Cardiac fibroblast (primary cell): ENCODE data around the gene PPP1R9A.
A peak's percentile ranks its signal among the peaks of the same experiment; 100 is the strongest.

ENCODE experiments used
- DNase-seq, 2 donors: peaks; one replicate each; pipeline versions ENCODE4 v3.0.0 to v3.0.0-alpha.2; 2010; ENCODE audit warnings: low read depth in 2 of 2
- H3K4me3 ChIP-seq, 2 donors: replicated peaks in 1 of 2; 1 replicate in 1 of 2; 2 replicates in 1 of 2; pipeline ENCODE4 v1.5.1; 2011; ENCODE audit warnings: low read depth in 2 of 2, low read length in 2 of 2, mild to moderate bottlenecking in 2 of 2, moderate library complexity in 1 of 2
- CTCF ChIP-seq: IDR thresholded peaks from one replicate; pipeline ENCODE4 v1.5.1; 2011; ENCODE audit warnings: low read depth, mild to moderate bottlenecking, low read length, inconsistent platforms

PPP1R9A gene

GRCh38 chr7:95088536-95089215 lies 181.3 kb downstream of the PPP1R9A start:
- no peak overlapping the region for H3K4me3 ChIP-seq
- DNase-seq: no peak
- TF ChIP-seq CTCF: no peak

GRCh38 chr7:95089414-95090315 lies 182.3 kb downstream of the PPP1R9A start:
- TF ChIP-seq CTCF: no peak
- no peak for DNase-seq
- no peak overlapping the region for H3K4me3 ChIP-seq

- TF ChIP-seq CTCF: no peak
- peak in 1 of 2 donors; percentile 14 for DNase-seq
- H3K4me3 ChIP-seq: no peak overlapping the region
Observed at GRCh38 chr7:95092324-95092723, 184.9 kb downstream of the PPP1R9A start.

GRCh38 chr7:95095259-95095965 lies 188.0 kb downstream of the PPP1R9A start:
- no peak for TF ChIP-seq CTCF
- peak in 1 of 2 donors; percentile 26 for DNase-seq

GRCh38 chr7:95095966-95096540 lies 188.7 kb downstream of the PPP1R9A start:
- DNase-seq: no peak
- no peak overlapping the region for H3K4me3 ChIP-seq
- no peak for TF ChIP-seq CTCF

More at GRCh38 chr7:95095259-95095965, 188.0 kb downstream of the PPP1R9A start:
- H3K4me3 ChIP-seq: no peak overlapping the region

- TF ChIP-seq CTCF: no peak
- DNase-seq: no peak
- no peak overlapping the region for H3K4me3 ChIP-seq
Observed at GRCh38 chr7:95097291-95097690, 189.9 kb downstream of the PPP1R9A start.
